Stimulated activated naive CD8-positive, alpha-beta T cell treated with anti-CD3 and anti-CD28 coated beads, Interleukin-15, Interleukin-2, amounts not matched to agents 100 ng/mL and 50 ng/mL, for 24 hours (primary cell): ENCODE data around the gene TACC3.
A peak's percentile ranks its signal among the peaks of the same experiment; 100 is the strongest.

Source experiments
- H3K27ac Mint-ChIP-seq: one replicate; pipeline ENCODE4 v1.8.0; 2021; ENCODE audit warnings: mild to moderate bottlenecking, mixed read lengths
- H3K27me3 Mint-ChIP-seq: one replicate; pipeline ENCODE4 v1.8.0; 2021; ENCODE audit warnings: mixed read lengths
- H3K36me3 Mint-ChIP-seq: one replicate; pipeline ENCODE4 v1.8.0; 2021; ENCODE audit warnings: low read depth, mixed read lengths
- H3K4me1 Mint-ChIP-seq: one replicate; pipeline ENCODE4 v1.8.0; 2021; ENCODE audit warnings: low read depth, mixed read lengths
- H3K4me3 Mint-ChIP-seq: one replicate; pipeline ENCODE4 v1.8.0; 2021; ENCODE audit warnings: mild to moderate bottlenecking, mixed read lengths
- H3K9me3 Mint-ChIP-seq: one replicate; pipeline ENCODE4 v1.8.0; 2021; ENCODE audit warnings: mixed read lengths

TACC3 gene

GRCh38 chr4:1713003-1713851 is 8.1 kb upstream of the TACC3 start:
- peak overlapping the region; percentile 98 for H3K27ac Mint-ChIP-seq
- no peaks in the 10 kb centered on the region for H3K9me3 Mint-ChIP-seq

DNA sequence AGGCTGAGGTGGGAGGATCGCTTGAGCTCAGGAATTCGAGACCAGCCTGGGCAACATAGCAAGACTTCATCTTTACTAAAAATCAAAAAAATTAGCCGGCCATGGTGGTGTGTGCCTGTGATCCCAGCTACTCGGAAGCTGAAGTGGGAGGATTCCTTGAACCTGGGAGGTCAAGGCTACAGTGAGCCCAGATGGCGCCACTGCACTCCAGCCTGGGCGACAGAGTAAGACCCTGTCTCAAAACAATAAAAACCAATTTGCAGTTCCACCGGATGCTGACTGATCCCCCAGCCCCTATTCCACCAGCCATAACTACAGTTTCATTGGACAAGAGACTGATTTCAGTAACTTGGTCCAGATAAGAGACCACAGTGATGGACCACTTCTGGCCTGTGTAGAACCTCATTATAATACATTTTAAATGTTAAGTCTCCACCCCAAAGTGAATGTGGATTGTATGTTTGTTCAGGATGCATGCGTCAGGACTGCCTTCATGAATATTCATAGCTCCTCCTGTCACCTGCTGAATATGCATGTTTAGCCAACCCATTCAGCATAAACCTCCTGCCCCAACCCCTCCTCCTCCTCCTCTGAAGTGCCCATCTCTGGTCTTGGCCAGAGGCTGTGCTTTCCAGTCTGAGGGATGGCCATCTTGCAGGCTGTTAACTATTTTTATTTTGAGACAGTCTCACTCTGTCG is 6.9 kb upstream of the TACC3 start:
- Mint-ChIP-seq H3K27ac (peak overlapping the region; percentile 98), H3K9me3 (no peaks in the 10 kb centered on the region), H3K27me3 (no peaks in the 10 kb centered on the region), H3K36me3 (peaks cover 35% of the 10 kb centered on the region), H3K4me3 (peak overlapping the region; percentile 99), H3K4me1 (peaks cover 55% of the 10 kb centered on the region)

More at GRCh38 chr4:1713003-1713851, 8.1 kb upstream of the TACC3 start:
- H3K4me1 Mint-ChIP-seq: peaks cover 61% of the 10 kb centered on the region
- H3K36me3 Mint-ChIP-seq: peaks cover 39% of the 10 kb centered on the region
- H3K27me3 Mint-ChIP-seq: no peaks in the 10 kb centered on the region
- H3K4me3 Mint-ChIP-seq: peak overlapping the region; percentile 99

DNA sequence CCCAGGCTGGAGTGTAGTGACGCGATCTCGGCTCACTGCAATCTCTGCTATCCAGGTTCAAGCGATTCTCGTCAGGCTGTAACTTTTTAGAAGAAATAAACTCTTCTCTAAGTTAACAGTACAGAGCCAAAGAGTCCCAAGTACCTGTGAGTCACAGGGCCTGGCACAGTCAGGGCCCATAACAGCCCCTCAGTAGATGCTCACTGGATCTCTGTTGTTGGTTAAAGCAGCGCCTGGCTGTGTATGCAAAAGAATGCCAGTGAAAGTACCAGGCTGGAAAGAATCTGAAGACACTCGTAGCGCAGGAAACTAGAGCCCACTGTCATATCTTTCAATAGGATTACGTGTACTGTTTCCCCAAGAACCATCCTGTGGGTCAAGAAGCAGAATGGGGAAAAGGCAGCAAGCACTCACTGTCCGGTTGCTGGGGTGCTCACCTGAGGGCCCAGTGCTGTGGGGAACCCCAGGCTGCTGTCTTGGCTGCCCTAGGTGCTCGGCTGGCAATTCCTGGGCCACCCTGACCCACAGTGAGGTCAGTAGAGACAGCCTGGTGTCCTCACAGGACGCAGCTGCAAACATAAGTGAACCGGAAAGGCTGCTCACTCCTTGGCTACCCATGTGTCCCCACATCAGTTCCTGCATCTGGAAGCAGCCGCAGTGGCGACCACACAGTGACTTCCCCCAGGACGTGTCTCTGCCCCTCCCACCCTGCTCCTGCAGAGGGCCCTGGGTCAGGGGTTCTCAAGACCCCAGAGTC is 6.1 kb upstream of the TACC3 start:
- peak overlapping the region; percentile 58 for H3K27ac Mint-ChIP-seq
- no peaks in the 10 kb centered on the region for H3K9me3 Mint-ChIP-seq
- peak overlapping the region; percentile 99 for H3K4me3 Mint-ChIP-seq
- no peaks in the 10 kb centered on the region for H3K27me3 Mint-ChIP-seq
- peaks cover 55% of the 10 kb centered on the region for H3K4me1 Mint-ChIP-seq
- H3K36me3 Mint-ChIP-seq: peaks cover 28% of the 10 kb centered on the region

GRCh38 chr4:1716065-1716945 is 5.0 kb upstream of the TACC3 start:
- Mint-ChIP-seq H3K4me1 (peaks cover 45% of the 10 kb centered on the region), H3K27ac (peak overlapping the region; percentile 18), H3K9me3 (no peaks in the 10 kb centered on the region), H3K36me3 (peaks cover 17% of the 10 kb centered on the region), H3K27me3 (no peaks in the 10 kb centered on the region), H3K4me3 (no peak overlapping the region)

DNA sequence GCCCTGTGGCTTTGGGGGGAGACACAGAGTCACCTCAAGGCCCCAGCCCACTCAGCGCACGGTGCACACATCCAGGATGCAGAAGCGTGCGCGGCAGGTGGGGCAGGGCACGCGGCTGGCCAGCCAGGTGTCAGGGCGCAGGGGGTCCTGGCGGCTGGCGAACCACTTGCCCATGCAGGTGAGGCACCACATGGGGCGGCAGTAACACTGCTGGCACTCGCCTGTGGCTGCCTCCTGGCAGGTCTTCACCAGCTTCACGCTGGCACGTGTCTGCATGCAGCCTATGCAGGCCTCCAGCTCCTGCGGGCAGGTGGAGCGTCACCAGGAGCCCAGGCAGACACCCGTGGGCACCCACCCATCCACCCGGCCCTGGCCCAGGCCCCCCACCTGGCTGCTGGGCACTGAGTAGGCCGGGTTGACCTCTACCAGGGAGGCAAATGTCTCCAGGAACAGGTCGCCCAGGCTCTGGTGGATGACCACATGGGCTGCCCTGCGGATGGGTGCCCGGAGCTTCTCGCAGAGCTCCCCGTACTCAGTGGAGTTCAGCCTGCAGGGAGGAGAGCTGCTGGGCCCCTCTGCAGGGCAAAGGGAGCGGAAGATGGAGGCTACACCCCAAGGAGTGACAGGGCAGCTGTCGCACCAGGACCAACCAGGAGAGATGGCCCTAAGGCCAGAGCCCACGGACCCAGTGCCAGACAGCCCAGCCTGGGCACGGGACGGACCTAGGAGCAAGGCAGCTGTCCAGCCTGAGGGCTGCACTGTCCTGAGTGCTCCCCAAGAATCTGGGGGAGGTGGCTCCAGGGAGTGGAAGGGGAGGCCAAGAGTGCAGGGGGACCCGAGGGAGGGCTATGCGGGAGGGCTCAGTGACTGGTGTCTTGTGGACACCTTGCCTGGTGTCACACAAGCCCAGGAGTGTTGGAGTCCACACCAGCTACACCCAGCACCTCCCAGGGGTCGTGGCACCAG is 3.9 kb upstream of the TACC3 start:
- Mint-ChIP-seq H3K9me3 (no peaks in the 10 kb centered on the region), H3K4me3 (no peak overlapping the region), H3K27ac (no peak overlapping the region), H3K27me3 (no peaks in the 10 kb centered on the region), H3K36me3 (peaks cover 21% of the 10 kb centered on the region), H3K4me1 (peaks cover 46% of the 10 kb centered on the region)

- H3K4me3 Mint-ChIP-seq: peak overlapping the region; percentile 55
- no peaks in the 10 kb centered on the region for H3K9me3 Mint-ChIP-seq
- H3K27ac Mint-ChIP-seq: peak overlapping the region; percentile 70
- no peaks in the 10 kb centered on the region for H3K27me3 Mint-ChIP-seq
- H3K4me1 Mint-ChIP-seq: peaks cover 55% of the 10 kb centered on the region
- H3K36me3 Mint-ChIP-seq: peaks cover 25% of the 10 kb centered on the region
Measured at GRCh38 chr4:1718095-1718850, 3.0 kb upstream of the TACC3 start.

DNA sequence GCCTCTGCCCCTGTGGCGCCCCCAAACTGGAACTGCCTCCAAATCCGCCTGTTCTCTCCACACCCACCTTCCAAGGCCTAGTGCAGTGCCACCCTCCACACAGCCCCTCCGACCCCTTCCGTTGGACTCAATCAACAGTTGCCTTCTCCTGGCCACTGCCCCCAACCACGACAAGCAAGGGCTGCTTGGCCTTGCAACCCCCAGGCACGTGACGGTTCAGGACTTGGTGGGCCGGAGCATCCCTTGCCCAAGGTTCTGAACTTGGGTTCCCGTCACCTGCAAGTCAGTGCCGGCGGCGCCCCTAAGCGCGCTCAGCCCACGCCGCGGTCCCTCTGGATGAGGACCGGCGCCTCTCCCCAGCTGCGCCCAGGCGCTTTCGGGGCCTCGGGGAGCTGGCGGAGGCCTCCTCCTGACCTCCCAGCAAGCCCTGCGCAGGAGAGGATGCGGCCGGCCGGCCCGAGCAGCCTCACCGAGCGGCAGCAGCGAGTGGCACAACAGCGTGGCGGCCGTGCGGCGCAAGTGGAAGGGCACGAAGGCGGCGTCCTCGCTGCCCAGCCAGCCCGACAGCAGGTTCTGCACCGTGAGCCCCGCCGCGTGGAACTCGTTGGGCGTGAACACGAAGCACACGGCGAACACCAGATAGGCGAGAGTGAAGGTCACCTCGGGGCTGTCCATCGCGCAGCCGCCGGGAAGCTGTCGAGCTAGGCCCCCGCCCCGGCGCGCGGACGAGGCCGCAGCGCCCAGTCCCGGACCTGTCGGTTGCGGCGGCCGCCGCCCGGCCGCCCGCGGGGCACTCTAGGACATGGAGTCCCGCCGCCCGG is 948 bp upstream of the TACC3 start:
- no peaks in the 10 kb centered on the region for H3K9me3 Mint-ChIP-seq
- H3K4me3 Mint-ChIP-seq: peak overlapping the region; percentile 91
- H3K36me3 Mint-ChIP-seq: peaks cover 44% of the 10 kb centered on the region
- peak overlapping the region; percentile 94 for H3K27ac Mint-ChIP-seq
- peaks cover 56% of the 10 kb centered on the region for H3K4me1 Mint-ChIP-seq
- no peaks in the 10 kb centered on the region for H3K27me3 Mint-ChIP-seq

- Mint-ChIP-seq H3K4me3 (peak overlapping the region; percentile 96), H3K4me1 (peaks cover 54% of the 10 kb centered on the region), H3K36me3 (peaks cover 48% of the 10 kb centered on the region), H3K27me3 (no peaks in the 10 kb centered on the region), H3K9me3 (no peaks in the 10 kb centered on the region), H3K27ac (peak overlapping the region; percentile 94)
Measured at GRCh38 chr4:1721666-1722550, 587 bp downstream of the TACC3 start.

DNA sequence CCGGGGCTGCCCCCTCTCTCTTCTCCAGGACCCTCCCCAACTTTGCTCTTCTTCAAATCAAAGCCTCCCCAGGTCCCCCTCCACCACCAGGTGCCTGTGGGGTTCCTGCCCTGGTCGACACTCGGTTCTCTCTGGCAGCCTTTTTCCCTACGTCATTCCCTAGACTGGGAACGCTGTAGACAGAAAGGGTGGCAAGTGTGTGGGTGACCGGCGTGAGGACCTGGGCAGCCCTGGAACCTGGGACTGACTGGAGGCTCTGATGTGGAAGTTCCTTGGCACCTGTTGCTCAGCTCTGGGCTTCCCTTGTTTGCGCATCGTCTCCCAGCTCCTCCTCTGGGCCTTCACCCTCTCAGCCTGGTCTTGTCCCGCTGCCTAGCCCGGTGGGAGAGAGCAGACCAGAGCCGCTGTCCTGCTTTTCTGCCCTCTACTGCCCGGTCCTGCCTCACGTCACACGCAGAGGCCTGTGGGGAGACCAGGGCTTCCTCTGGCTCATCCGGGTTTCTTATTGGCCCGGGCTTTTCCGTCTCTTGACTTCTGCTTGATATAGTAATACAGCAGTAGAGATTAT is 1.3 kb downstream of the TACC3 start:
- H3K27me3 Mint-ChIP-seq: no peaks in the 10 kb centered on the region
- peak overlapping the region; percentile 94 for H3K27ac Mint-ChIP-seq
- H3K9me3 Mint-ChIP-seq: no peaks in the 10 kb centered on the region
- H3K4me3 Mint-ChIP-seq: peak overlapping the region; percentile 96
- H3K36me3 Mint-ChIP-seq: peaks cover 55% of the 10 kb centered on the region
- H3K4me1 Mint-ChIP-seq: peaks cover 58% of the 10 kb centered on the region

GRCh38 chr4:1723131-1723801 is 1.9 kb downstream of the TACC3 start:
- H3K4me1 Mint-ChIP-seq: peaks cover 58% of the 10 kb centered on the region
- H3K9me3 Mint-ChIP-seq: no peaks in the 10 kb centered on the region
- peaks cover 61% of the 10 kb centered on the region for H3K36me3 Mint-ChIP-seq
- H3K4me3 Mint-ChIP-seq: peak overlapping the region; percentile 96
- H3K27ac Mint-ChIP-seq: peak overlapping the region; percentile 94
- no peaks in the 10 kb centered on the region for H3K27me3 Mint-ChIP-seq

- peaks cover 74% of the 10 kb centered on the region for H3K36me3 Mint-ChIP-seq
- peaks cover 55% of the 10 kb centered on the region for H3K4me1 Mint-ChIP-seq
- no peaks in the 10 kb centered on the region for H3K9me3 Mint-ChIP-seq
- no peak overlapping the region for H3K27ac Mint-ChIP-seq
- no peaks in the 10 kb centered on the region for H3K27me3 Mint-ChIP-seq
- peak overlapping the region; percentile 8 for H3K4me3 Mint-ChIP-seq
Measured at GRCh38 chr4:1725521-1725920, 4.2 kb downstream of the TACC3 start.
